Hematopoietic multipotent progenitor cell (in vitro differentiated cells): ENCODE results near the gene BID. TPM values are rescaled to one million over a fixed set of nuclear protein-coding genes. Genes with fewer than 3 reads are reported as not detected.

ENCODE experiments used
- DNase-seq, 3 donors: peaks; one replicate each; pipeline ENCODE4 v3.0.0-alpha.2; 2011 to 2015; ENCODE audit warnings: low read depth in 2 of 3, low spot score in 2 of 3
- total RNA-seq: library from RNA; depleted of rRNA; stranded (reverse); fragments of >200 nt; gene quantifications from one replicate; pipeline ENCODE4 v1.2.3, GENCODE V29; 2012

BID gene
- total RNA-seq, 1 donor, result 64.6 TPM

GRCh38 chr22:17804331-17805080, 30.2 kb upstream of the BID start:
- DNase-seq, result no peak

- DNase-seq, result no peak
Observed at GRCh38 chr22:17803609-17804270, 29.5 kb upstream of the BID start.

- peak in 1 of 3 donors; percentile 22 for DNase-seq
Observed at GRCh38 chr22:17802822-17803221, 28.6 kb upstream of the BID start.

- no peak for DNase-seq
Observed at GRCh38 chr22:17802411-17802810, 28.1 kb upstream of the BID start.

- peak in 1 of 3 donors; percentile 37 for DNase-seq
Observed at GRCh38 chr22:17797721-17798559, 23.7 kb upstream of the BID start.

- no peak for DNase-seq
Observed at GRCh38 chr22:17796695-17797094, 22.4 kb upstream of the BID start.

- no peak for DNase-seq
Observed at GRCh38 chr22:17795661-17796548, 21.6 kb upstream of the BID start.

- DNase-seq, result no peak
Observed at GRCh38 chr22:17794726-17795542, 20.7 kb upstream of the BID start.

GRCh38 chr22:17792854-17793434, 18.7 kb upstream of the BID start:
- no peak for DNase-seq

- no peak for DNase-seq
Observed at GRCh38 chr22:17792299-17792698, 18.0 kb upstream of the BID start.

GRCh38 chr22:17791196-17791595, 16.9 kb upstream of the BID start:
- DNase-seq, result no peak

GRCh38 chr22:17789379-17790200, 15.3 kb upstream of the BID start:
- DNase-seq, result no peak

- DNase-seq, result no peak
Observed at GRCh38 chr22:17788528-17789378, 14.5 kb upstream of the BID start.

- no peak for DNase-seq
Observed at GRCh38 chr22:17787716-17788330, 13.6 kb upstream of the BID start.

GRCh38 chr22:17787241-17787640, 13.0 kb upstream of the BID start:
- DNase-seq, result no peak

GRCh38 chr22:17786435-17787161, 12.3 kb upstream of the BID start:
- DNase-seq, result peak in 2 of 3 donors; percentile 58 to 59
